H1 (cell line): ENCODE results near the gene BMP2. TPM values are rescaled to one million over a fixed set of nuclear protein-coding genes. Genes with fewer than 3 reads are reported as not detected.

Experiments
- CTCF ChIA-PET: fragments of 300-600 bp; sonication (Branson Sonifier 250); formaldehyde crosslinking; loops from one replicate; lab custom pipeline; 2021; ENCODE audit not compliant: partially characterized antibody; lab: Charles Lee
- POLR2A ChIA-PET: fragments of 300-600 bp; sonication (Branson Sonifier 250); formaldehyde crosslinking; loops from one replicate; lab custom pipeline; 2021; ENCODE audit warnings: inconsistent platforms; ENCODE audit not compliant: partially characterized antibody; lab: Charles Lee
- DNase-seq, 2 experiments: peaks; one replicate each; pipeline versions ENCODE4 v3.0.0 to v3.0.0-alpha.2; 2010 to 2022; ENCODE audit warnings: low spot score in 2 of 2, low read depth in 1 of 2, mixed read lengths in 1 of 2
- FAIRE-seq: peaks from 2 replicates; lab custom pipeline; 2011; peaks lifted over from hg19 to GRCh38; lab: Jason Lieb, UNC
- H2AFZ ChIP-seq: 2 replicates; pipeline ENCODE4 v1.8.1; 2012; ENCODE audit warnings: low read length, inconsistent platforms
- H2AK5ac ChIP-seq: 2 replicates; pipeline ENCODE4 v1.6.1; 2013; ENCODE audit warnings: low read depth, low read length
- H2BK120ac ChIP-seq: replicated peaks from 2 replicates; pipeline ENCODE3; 2013; ENCODE audit warnings: low read depth, low read length, inconsistent platforms
- H2BK12ac ChIP-seq: 2 replicates; pipeline ENCODE4 v1.6.1; 2013; ENCODE audit warnings: low read depth, low read length
- H2BK15ac ChIP-seq: 2 replicates; pipeline ENCODE4 v1.6.1; 2013; ENCODE audit warnings: low read length
- H2BK20ac ChIP-seq: 2 replicates; pipeline ENCODE4 v1.6.1; 2013; ENCODE audit warnings: low read length
- H2BK5ac ChIP-seq: 2 replicates; pipeline ENCODE4 v1.6.1; 2013; ENCODE audit warnings: low read depth, low read length
- H3K14ac ChIP-seq: 2 replicates; pipeline ENCODE4 v1.6.1; 2013; ENCODE audit warnings: inconsistent platforms; ENCODE audit not compliant: insufficient read length
- H3K18ac ChIP-seq: 2 replicates; pipeline ENCODE4 v1.6.1; 2013; ENCODE audit warnings: low read length; ENCODE audit errors: extremely low read depth
- H3K23ac ChIP-seq: 2 replicates; pipeline ENCODE4 v1.6.1; 2013; ENCODE audit warnings: inconsistent platforms; ENCODE audit not compliant: insufficient read length
- H3K23me2 ChIP-seq: 2 replicates; pipeline ENCODE4 v1.6.1; 2013; ENCODE audit warnings: low read depth, low read length
- H3K27ac ChIP-seq: 2 replicates; pipeline ENCODE4 v1.6.1; 2011; ENCODE audit warnings: low read depth, low read length, inconsistent platforms
- H3K27me3 ChIP-seq, 4 experiments: replicated peaks in 1 of 4; 1 replicate in 1 of 4; 2 replicates in 3 of 4; pipeline versions ENCODE4 v1.6.1 to v1.8.1; 2011 to 2013; ENCODE audit warnings: low read length in 3 of 4, mild to moderate bottlenecking in 3 of 4, inconsistent platforms in 2 of 4, mixed read lengths in 2 of 4, moderate library complexity in 1 of 4; ENCODE audit not compliant: control insufficient read depth in 3 of 4, insufficient read depth in 3 of 4; ENCODE audit errors: extremely low read depth in 1 of 4
- H3K36me3 ChIP-seq, 4 experiments: 2 replicates each; pipeline versions ENCODE4 v1.6.1 to v1.8.1; 2011 to 2013; ENCODE audit warnings: mild to moderate bottlenecking in 4 of 4, low read length in 3 of 4, moderate library complexity in 2 of 4, control low read depth in 1 of 4, inconsistent platforms in 1 of 4; ENCODE audit not compliant: insufficient read depth in 4 of 4, control insufficient read depth in 2 of 4
- H3K4ac ChIP-seq: replicated peaks from 2 replicates; pipeline ENCODE3; 2013; ENCODE audit warnings: low read length, low read depth, mixed read lengths, inconsistent platforms; ENCODE audit not compliant: insufficient read length
- H3K4me1 ChIP-seq, 4 experiments: replicated peaks in 1 of 4; 1 replicate in 1 of 4; 2 replicates in 3 of 4; pipeline versions ENCODE4 v1.6.1 to v1.8.1; 2011 to 2013; ENCODE audit warnings: low read length in 3 of 4, inconsistent platforms in 2 of 4, mixed read lengths in 1 of 4; ENCODE audit not compliant: insufficient read depth in 4 of 4, control insufficient read depth in 3 of 4
- H3K4me2 ChIP-seq, 2 experiments: 2 replicates each; pipeline versions ENCODE4 v1.6.1 to v1.8.1; 2011 to 2013; ENCODE audit warnings: low read depth in 2 of 2, low read length in 2 of 2, control low read depth in 1 of 2, inconsistent platforms in 1 of 2, mild to moderate bottlenecking in 1 of 2; ENCODE audit not compliant: insufficient read depth in 1 of 2
- H3K4me3 ChIP-seq, 4 experiments: fragments of 200-600, 300-600 bp in 1 of 4; sonication (generic), shearing (Covaris generic), sonication (Bioruptor Twin) in 1 of 4; 2 replicates each; pipeline versions ENCODE4 v1.5.1 to v1.8.1; 2011 to 2016; ENCODE audit warnings: low read length in 4 of 4, low read depth in 3 of 4, control low read depth in 2 of 4, inconsistent platforms in 2 of 4, mild to moderate bottlenecking in 2 of 4, mixed read lengths in 1 of 4, moderate library complexity in 1 of 4; ENCODE audit not compliant: insufficient read depth in 2 of 4; ENCODE audit errors: extremely low read depth in 1 of 4
- H3K56ac ChIP-seq: replicated peaks from 2 replicates; pipeline ENCODE3; 2013; ENCODE audit warnings: low read depth, mild to moderate bottlenecking, mixed read lengths, low read length, inconsistent platforms; ENCODE audit not compliant: insufficient read length
- H3K79me1 ChIP-seq: 2 replicates; pipeline ENCODE4 v1.6.1; 2013; ENCODE audit warnings: low read depth, low read length, control low read depth
- H3K79me2 ChIP-seq, 2 experiments: 2 replicates each; pipeline versions ENCODE4 v1.6.1 to v1.8.1; 2012 to 2013; ENCODE audit warnings: low read length in 2 of 2, mild to moderate bottlenecking in 2 of 2, inconsistent platforms in 1 of 2; ENCODE audit not compliant: insufficient read depth in 2 of 2, control insufficient read depth in 1 of 2
- H3K9ac ChIP-seq, 4 experiments: replicated peaks in 1 of 4; 1 replicate in 1 of 4; 2 replicates in 3 of 4; pipeline versions ENCODE4 v1.6.1 to v1.8.1; 2011 to 2013; ENCODE audit warnings: low read depth in 3 of 4, low read length in 3 of 4, control low read depth in 2 of 4, mild to moderate bottlenecking in 2 of 4, moderate library complexity in 2 of 4, inconsistent platforms in 1 of 4; ENCODE audit errors: extremely low read depth in 1 of 4
- H3K9me3 ChIP-seq, 2 experiments: 2 replicates each; pipeline versions ENCODE4 v1.6.1 to v1.8.1; 2012 to 2013; ENCODE audit warnings: mild to moderate bottlenecking in 2 of 2, moderate library complexity in 2 of 2, control low read depth in 1 of 2, inconsistent platforms in 1 of 2, low read depth in 1 of 2, low read length in 1 of 2, mixed read lengths in 1 of 2; ENCODE audit not compliant: insufficient read depth in 2 of 2
- H4K20me1 ChIP-seq, 2 experiments: replicated peaks in 1 of 2; 2 replicates each; pipeline versions ENCODE3 to v1.8.1; 2011 to 2013; ENCODE audit warnings: inconsistent platforms in 2 of 2, low read length in 2 of 2, mild to moderate bottlenecking in 1 of 2; ENCODE audit not compliant: insufficient read depth in 2 of 2, control insufficient read depth in 1 of 2
- H4K5ac ChIP-seq: 2 replicates; pipeline ENCODE4 v1.6.1; 2013; ENCODE audit warnings: low read length, low read depth, mixed read lengths, inconsistent platforms; ENCODE audit not compliant: insufficient read length
- H4K8ac ChIP-seq: 2 replicates; pipeline ENCODE4 v1.8.0; 2013; ENCODE audit warnings: mild to moderate bottlenecking, moderate library complexity, low read length, inconsistent platforms; ENCODE audit not compliant: insufficient read depth; ENCODE audit errors: extremely low read depth
- H4K91ac ChIP-seq: replicated peaks from 2 replicates; pipeline ENCODE3; 2013; ENCODE audit warnings: low read length, mixed read lengths, inconsistent platforms; ENCODE audit not compliant: insufficient read length
- BCL11A ChIP-seq, 2 experiments: IDR thresholded peaks; one replicate each; pipeline ENCODE4 v1.6.1; 2011; ENCODE audit warnings: low read depth in 2 of 2, low read length in 2 of 2, mild to moderate bottlenecking in 2 of 2
- CREB1 ChIP-seq: IDR thresholded peaks from 2 replicates; pipeline ENCODE4 v1.6.1; 2012; ENCODE audit warnings: inconsistent platforms
- CTBP2 ChIP-seq: IDR thresholded peaks from 2 replicates; pipeline ENCODE4 v1.7.0; 2011; ENCODE audit warnings: borderline replicate concordance, mild to moderate bottlenecking, moderate library complexity, mixed read lengths, low read length; ENCODE audit not compliant: insufficient read depth, insufficient read length
- CTCF ChIP-seq, 3 experiments: IDR thresholded peaks; 1 replicate in 2 of 3; 2 replicates in 1 of 3; pipeline versions ENCODE4 v1.5.1 to v1.6.1; 2011; ENCODE audit warnings: low read length in 3 of 3, mild to moderate bottlenecking in 3 of 3, inconsistent platforms in 2 of 3, low read depth in 1 of 3, moderate library complexity in 1 of 3; ENCODE audit not compliant: insufficient read depth in 1 of 3; ENCODE audit errors: control extremely low read depth in 1 of 3
- RAD21 ChIP-seq, 2 experiments: IDR thresholded peaks in 1 of 2; conservative IDR thresholded peaks in 1 of 2; 2 replicates each; pipeline ENCODE4 v1.6.1; 2011; ENCODE audit warnings: low read depth in 2 of 2, low read length in 2 of 2, improper control_type of control experiment in 1 of 2, inconsistent platforms in 1 of 2, mild to moderate bottlenecking in 1 of 2, moderate library complexity in 1 of 2
- SP2 ChIP-seq: IDR thresholded peaks from 2 replicates; pipeline ENCODE4 v1.6.1; 2012; ENCODE audit warnings: mild to moderate bottlenecking, low read length, inconsistent platforms
- SP4 ChIP-seq: IDR thresholded peaks from 2 replicates; pipeline ENCODE4 v1.6.1; 2012; ENCODE audit warnings: low read length, inconsistent platforms
- ZNF274 ChIP-seq: IDR thresholded peaks from 2 replicates; pipeline ENCODE4 v1.7.0; 2012; ENCODE audit warnings: low read length, borderline replicate concordance; ENCODE audit errors: extremely low read depth
- WGBS, 2 experiments: shearing (Covaris generic) in 1 of 2; methylation state at CpG; one replicate each; pipeline versions ENCODE4 v1.1.6 to v1.1.7; 2013 to 2015; ENCODE audit warnings: low lambda C conversion rate in 2 of 2, mixed read lengths in 2 of 2, inconsistent platforms in 1 of 2, low coverage in 1 of 2, missing lambda C conversion rate in 1 of 2; ENCODE audit not compliant: insufficient replicate concordance in 2 of 2, insufficient coverage in 1 of 2, insufficient read length in 1 of 2; ENCODE audit errors: extremely low coverage in 1 of 2, missing lambda C conversion rate in 1 of 2; 5-methylcytosine and 5-hydroxymethylcytosine counted together
- polyA plus RNA-seq, 7 experiments: library from polyadenylated mRNA; depleted of rRNA in 3 of 7; stranded (reverse) in 5 of 7; unstranded in 2 of 7; fragments of >200 nt in 5 of 7; fragments of 200-250 nt in 2 of 7; gene quantifications; 1 replicate in 5 of 7; 2 replicates in 1 of 7; 4 replicates in 1 of 7; pipeline versions ENCODE4 v1.2.1 to v1.2.3, GENCODE V29; 2011 to 2013; ENCODE audit warnings: missing spikeins in 2 of 7, mixed read lengths in 2 of 7
- total RNA-seq: library from RNA; stranded (reverse); fragmentation: NEBNext Ultra II Directional; extraction: Animal tissue kit (Norgen Biotek cat#: 25700); gene quantifications from 2 replicates; pipeline ENCODE4 v1.2.1, GENCODE V29; 2021

Gene BMP2
- total and polyA plus RNA-seq, 2 of the 8 experiments (the other 6 are each of a cell fraction or from before 2014, with no cell fraction given) = 1.8 to 3.6 TPM

- no peak overlapping the region for H3K9ac ChIP-seq
- H2BK20ac ChIP-seq = no peak overlapping the region
- no peak overlapping the region for H4K8ac ChIP-seq
- no peak for TF ChIP-seq BCL11A (IDR thresholded peaks at IDR 0.05; ENCODE audit: low read depth in 2 of 2, low read length in 2 of 2)
- peak in 2 of 3 experiments; percentile 26 to 29; a peak in 2 of 4 replicates for TF ChIP-seq CTCF (IDR thresholded peaks at IDR 0.05; ENCODE audit: control extremely low read depth in 1 of 3, insufficient read depth in 1 of 3, low read depth in 1 of 3, low read length in 3 of 3)
- TF ChIP-seq SP2 = no peak
- no peak for TF ChIP-seq CREB1
- no peak for TF ChIP-seq CTBP2
- TF ChIP-seq ZNF274 = no peak
- TF ChIP-seq SP4 = no peak
- TF ChIP-seq RAD21 (IDR thresholded peaks at IDR 0.05 in 1 of 2, conservative IDR thresholded peaks at IDR 0.05 in 1 of 2; ENCODE audit: low read depth in 2 of 2, low read length in 2 of 2) = peak; percentile 57 to 69
- no peaks in the 10 kb centered on the region for H3K27me3 ChIP-seq
- H2AK5ac ChIP-seq = no peak overlapping the region
- ChIA-PET POLR2A (no interaction called here), CTCF (interaction anchor here (0.6 to 3.1 kb wide), 19 partner anchors 9 to 278 kb away, joined by 3 to 16 read pairs (median 4); no protein-coding TSS in a partner anchor)
- no peak overlapping the region for H3K18ac ChIP-seq
- H2BK5ac ChIP-seq = no peak overlapping the region
- no peak overlapping the region for H3K56ac ChIP-seq
- no peaks in the 10 kb centered on the region; the same call in 1 of the 2 replicates for H3K23me2 ChIP-seq
- H3K4me2 ChIP-seq = no peak overlapping the region
- H2AFZ ChIP-seq = no peak overlapping the region
- H3K4ac ChIP-seq = no peak overlapping the region
- H3K79me1 ChIP-seq = no peaks in the 10 kb centered on the region
- no peak overlapping the region for H2BK12ac ChIP-seq
- no peak overlapping the region for H3K14ac ChIP-seq
- no peak overlapping the region for H2BK120ac ChIP-seq
- peaks cover 0 to 7% (median under 1%) of the 10 kb centered on the region in 4 experiments; a peak in 3 of 7 replicates for H3K4me1 ChIP-seq
- no peaks in the 10 kb centered on the region for H3K9me3 ChIP-seq
- H3K79me2 ChIP-seq = no peaks in the 10 kb centered on the region
- FAIRE-seq (no peak), DNase-seq (no peak)
- H4K5ac ChIP-seq = no peak overlapping the region
- no peak overlapping the region for H3K27ac ChIP-seq
- H3K23ac ChIP-seq = no peak overlapping the region
- H4K20me1 ChIP-seq = no peaks in the 10 kb centered on the region
- no peak overlapping the region for H3K4me3 ChIP-seq
- H3K36me3 ChIP-seq = no peaks in the 10 kb centered on the region
- no peak overlapping the region for H4K91ac ChIP-seq
- 85% methylated on average over 2 of the region's 2 CpGs; no CpG with 5 or more reads in 1 of the 2 experiments for WGBS, 2 experiments
- H2BK15ac ChIP-seq = no peak overlapping the region
Observed at GRCh38 chr20:6819599-6819998, 52.1 kb downstream of the BMP2 start.
